HL-60 (cell line): Measurements from ENCODE around the gene KIAA1217.

ENCODE experiments used
- DNase-seq, 2 experiments: peaks; one replicate each; pipeline ENCODE4 v3.0.0-alpha.2; 2010 to 2020; ENCODE audit warnings: low read depth in 1 of 2, low spot score in 1 of 2
- H3K27ac ChIP-seq: fragments of 250-450 bp; sonication (Bioruptor Pico); replicated peaks from 2 replicates; pipeline ENCODE4 v1.5.1; 2020; ENCODE audit warnings: mild to moderate bottlenecking, moderate library complexity
- H3K27me3 ChIP-seq: fragments of 250-450 bp; sonication (Bioruptor Pico); 2 replicates; pipeline ENCODE4 v1.5.1; 2021; ENCODE audit warnings: mild to moderate bottlenecking, moderate library complexity; ENCODE audit not compliant: insufficient read depth, poor library complexity, severe bottlenecking
- H3K4me3 ChIP-seq: replicated peaks from 2 replicates; pipeline ENCODE4 v1.5.1; 2011; ENCODE audit warnings: mild to moderate bottlenecking, control low read depth, low read length; ENCODE audit not compliant: insufficient read depth
- CTCF ChIP-seq: IDR thresholded peaks from one replicate; pipeline ENCODE4 v1.5.1; 2011; ENCODE audit warnings: low read length, control low read depth, inconsistent platforms; ENCODE audit not compliant: insufficient read depth
- GABPA ChIP-seq: IDR thresholded peaks from 2 replicates; pipeline ENCODE4 v1.6.1; 2012; ENCODE audit warnings: low read depth
- POLR2AphosphoS5 ChIP-seq: IDR thresholded peaks from 2 replicates; pipeline ENCODE4 v1.6.1; 2012; ENCODE audit warnings: low read depth
- REST ChIP-seq: IDR thresholded peaks from 2 replicates; pipeline ENCODE4 v1.6.1; 2012; ENCODE audit warnings: low read depth; ENCODE audit not compliant: insufficient replicate concordance
- SPI1 ChIP-seq: IDR thresholded peaks from 2 replicates; pipeline ENCODE4 v1.6.1; 2012; ENCODE audit warnings: low read depth, mild to moderate bottlenecking, borderline replicate concordance

The KIAA1217 gene

GRCh38 chr10:24465124-24465874, 256.4 kb downstream of the KIAA1217 start:
- Histone ChIP-seq H3K27ac (no peak overlapping the region), H3K27me3 (no peaks in the 10 kb centered on the region), H3K4me3 (no peak overlapping the region)
- TF ChIP-seq POLR2AphosphoS5, result no peak
- TF ChIP-seq SPI1, result no peak
- no peak for TF ChIP-seq CTCF
- no peak for TF ChIP-seq REST
- TF ChIP-seq GABPA, result no peak
- DNase-seq, result no peak

GRCh38 chr10:24465891-24466818, 257.2 kb downstream of the KIAA1217 start:
- no peak overlapping the region for H3K4me3 ChIP-seq
- no peak overlapping the region for H3K27ac ChIP-seq
- no peak for TF ChIP-seq SPI1
- no peak for TF ChIP-seq POLR2AphosphoS5
- no peak for TF ChIP-seq GABPA
- TF ChIP-seq REST, result no peak
- TF ChIP-seq CTCF, result no peak
- DNase-seq, result no peak
- H3K27me3 ChIP-seq, result no peaks in the 10 kb centered on the region

- no peak overlapping the region for H3K27ac ChIP-seq
- no peaks in the 10 kb centered on the region for H3K27me3 ChIP-seq
- H3K4me3 ChIP-seq, result no peak overlapping the region
- TF ChIP-seq GABPA (no peak), SPI1 (no peak), CTCF (no peak), REST (no peak), POLR2AphosphoS5 (no peak)
- no peak for DNase-seq
Observed at GRCh38 chr10:24467136-24467535, 258.2 kb downstream of the KIAA1217 start.
